Spinal cord (tissue), 10 donors: ENCODE measurements around the gene SH2D7. TPM values are rescaled to one million over a fixed set of nuclear protein-coding genes. Genes with fewer than 3 reads are reported as not detected.

Source experiments
- DNase-seq, 6 donors: peaks; one replicate each; pipeline versions ENCODE4 v3.0.0 to v3.0.0-alpha.2; 2013 to 2015; ENCODE audit warnings: low spot score in 6 of 6, low read depth in 4 of 6
- H3K27ac ChIP-seq: one replicate; pipeline ENCODE4 v1.5.1; 2013; ENCODE audit warnings: low read depth, low read length, control low read depth
- H3K27me3 ChIP-seq: one replicate; pipeline ENCODE4 v1.6.1; 2013; ENCODE audit warnings: low read length; ENCODE audit not compliant: control insufficient read depth, insufficient read depth
- H3K36me3 ChIP-seq: one replicate; pipeline ENCODE4 v1.6.1; 2013; ENCODE audit warnings: low read length; ENCODE audit not compliant: control insufficient read depth, insufficient read depth
- H3K4me1 ChIP-seq: one replicate; pipeline ENCODE4 v1.6.1; 2013; ENCODE audit warnings: low read length; ENCODE audit not compliant: control insufficient read depth, insufficient read depth
- H3K4me3 ChIP-seq: one replicate; pipeline ENCODE4 v1.5.1; 2013; ENCODE audit warnings: low read depth, low read length, control low read depth
- H3K9me3 ChIP-seq: one replicate; pipeline ENCODE4 v1.6.1; 2013; ENCODE audit warnings: low read length; ENCODE audit not compliant: control insufficient read depth, insufficient read depth
- WGBS: methylation state at CpG from one replicate; pipeline ENCODE4 v1.1.5; 2013; ENCODE audit warnings: missing lambda C conversion rate; ENCODE audit not compliant: insufficient coverage; 5-methylcytosine and 5-hydroxymethylcytosine counted together
- polyA plus RNA-seq, 2 donors: library from polyadenylated mRNA; unstranded; fragments of 120-200 nt; gene quantifications; one replicate each; pipeline ENCODE4 v1.2.1, GENCODE V29; 2013; ENCODE audit not compliant: insufficient read length in 2 of 2
- total RNA-seq, 2 donors: library from RNA; depleted of rRNA in 1 of 2; stranded (reverse); fragments of 120-200 nt in 1 of 2; fragments of >200 nt in 1 of 2; gene quantifications; one replicate each; pipeline versions ENCODE4 v1.2.3 to v1.2.4, GENCODE V29; 2013 to 2014
- donor health status: healthy.

The SH2D7 gene
- total and polyA plus RNA-seq, 4 donors: 0.92 to 1.9 TPM; not detected in 2

GRCh38 chr15:78077053-78077870 lies 15.1 kb upstream of the SH2D7 start, which contains the start of gene TBC1D2B:
Gene TBC1D2B, minus strand, starts transcription at chr15:78077711. Its CDS starts 59 bp downstream, at chr15:78077652.
- H3K27ac ChIP-seq: peak within 1 kb of the TSS; percentile 87
- peaks cover 29% of the 10 kb centered on the region for H3K4me1 ChIP-seq
- H3K9me3 ChIP-seq: no peaks in the 10 kb centered on the region
- peak in 3 of 6 donors; percentile 63 to 89 (median 88) for DNase-seq
- no peaks in the 10 kb centered on the region for H3K27me3 ChIP-seq
- WGBS: under 1% methylated on average over 97 of the region's 104 CpGs
- H3K36me3 ChIP-seq: no peaks in the 10 kb centered on the region
- peak within 1 kb of the TSS; percentile 71 for H3K4me3 ChIP-seq

DNA sequence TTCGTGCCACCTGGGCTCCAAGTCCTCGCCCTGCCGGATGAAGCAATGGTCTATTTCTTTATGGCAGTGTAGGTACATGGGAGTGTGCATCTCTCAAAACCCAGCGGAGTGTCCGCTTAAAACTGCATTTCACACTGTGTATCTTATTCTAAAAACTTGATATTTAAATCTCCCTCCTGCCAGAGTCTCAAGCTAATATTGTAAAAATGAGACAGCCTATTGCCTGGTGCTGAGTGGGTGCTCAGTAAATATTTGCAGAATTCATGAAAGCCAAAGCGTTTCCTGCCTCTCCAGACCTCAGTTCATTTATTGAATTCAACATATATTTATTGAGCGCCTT lies 14.5 kb upstream of the SH2D7 start:
- WGBS: 0% methylated on average over 1 of the region's 7 CpGs
- no peak for DNase-seq
- peaks cover 26% of the 10 kb centered on the region for H3K4me1 ChIP-seq
- H3K27me3 ChIP-seq: no peaks in the 10 kb centered on the region
- peak overlapping the region; percentile 28 for H3K4me3 ChIP-seq
- no peaks in the 10 kb centered on the region for H3K9me3 ChIP-seq
- H3K36me3 ChIP-seq: no peaks in the 10 kb centered on the region
- H3K27ac ChIP-seq: no peak overlapping the region

DNA sequence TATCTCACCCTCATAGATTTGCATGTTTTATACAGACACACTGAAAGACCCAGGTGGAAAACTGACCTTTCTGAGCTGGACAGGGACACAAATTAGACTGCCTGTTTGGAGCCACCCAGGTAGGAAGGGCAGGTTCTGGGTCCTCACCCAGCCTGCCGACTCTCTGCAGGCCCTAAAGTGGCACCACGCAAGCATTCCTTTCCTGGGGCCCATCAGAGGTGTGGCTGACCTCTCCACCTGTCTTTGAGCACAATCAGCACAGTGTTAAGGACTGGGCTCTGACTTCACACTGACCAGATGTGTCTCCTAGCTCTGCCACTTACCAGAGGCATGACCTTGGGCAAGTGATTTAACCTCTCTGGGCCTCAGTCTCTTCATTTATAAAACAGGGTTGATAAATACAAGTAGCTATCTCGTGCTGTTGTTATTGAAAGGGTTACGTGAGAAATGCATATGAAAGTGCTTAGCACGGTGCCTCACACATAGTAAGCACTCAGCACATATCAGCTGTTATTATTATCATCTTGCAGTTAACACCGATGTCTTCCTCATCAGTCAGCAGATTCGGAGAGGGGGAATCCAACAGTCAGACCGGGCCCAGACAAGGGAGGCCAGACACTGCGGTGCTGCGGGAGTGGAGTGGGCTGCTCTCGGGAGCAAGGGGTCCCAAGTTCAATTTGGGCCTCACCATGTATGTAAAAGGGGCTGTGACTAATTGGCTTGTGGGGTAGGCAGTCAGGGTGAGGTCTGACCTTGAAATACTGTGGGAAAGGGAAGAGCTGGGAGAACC lies 12.9 kb upstream of the SH2D7 start:
- Histone ChIP-seq H3K27ac (no peak overlapping the region), H3K4me3 (no peak overlapping the region), H3K27me3 (no peaks in the 10 kb centered on the region), H3K36me3 (no peaks in the 10 kb centered on the region), H3K9me3 (no peaks in the 10 kb centered on the region), H3K4me1 (peaks cover 37% of the 10 kb centered on the region)
- DNase-seq: no peak
- WGBS: 95% methylated on average over 8 of the region's 11 CpGs

GRCh38 chr15:78080088-78080460 lies 12.3 kb upstream of the SH2D7 start:
- Histone ChIP-seq H3K4me1 (peaks cover 38% of the 10 kb centered on the region), H3K27ac (no peak overlapping the region), H3K27me3 (no peaks in the 10 kb centered on the region), H3K9me3 (no peaks in the 10 kb centered on the region), H3K4me3 (no peak overlapping the region), H3K36me3 (no peaks in the 10 kb centered on the region)
- 90% methylated on average over 6 of the region's 8 CpGs for WGBS
- DNase-seq: no peak

DNA sequence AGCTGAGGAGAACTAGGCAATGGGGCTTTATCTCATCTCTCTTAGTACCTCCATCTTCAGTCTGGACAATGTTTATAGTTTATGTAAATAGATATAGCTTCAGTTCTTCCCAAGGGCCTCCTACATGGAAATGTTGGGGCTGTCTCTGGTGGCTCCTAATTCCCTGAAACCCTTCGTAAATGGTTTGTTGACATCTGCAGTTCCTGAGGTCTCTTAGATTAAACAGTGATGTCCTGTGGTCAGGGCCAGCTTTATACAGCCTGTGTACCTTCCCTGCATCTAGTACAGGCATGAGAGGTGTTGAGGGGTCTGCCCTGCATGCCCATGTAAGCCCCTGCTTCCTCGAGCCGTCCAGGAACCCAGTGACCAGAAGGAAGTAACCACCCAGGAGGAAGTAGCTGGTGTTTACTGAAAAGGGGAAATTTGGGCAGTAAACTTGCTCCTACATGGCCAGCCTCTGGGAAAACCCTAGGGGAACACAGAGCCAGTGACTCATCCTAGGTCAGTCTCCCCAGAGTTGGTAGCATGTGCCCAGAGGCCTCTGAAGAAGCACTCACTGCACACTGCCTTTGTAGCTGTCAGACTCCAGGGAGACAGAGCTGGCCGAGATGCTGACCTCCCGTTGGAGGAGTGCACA lies 10.1 kb upstream of the SH2D7 start:
- H3K4me3 ChIP-seq: no peak overlapping the region
- H3K36me3 ChIP-seq: no peaks in the 10 kb centered on the region
- no peaks in the 10 kb centered on the region for H3K9me3 ChIP-seq
- WGBS: 86% methylated on average over 5 of the region's 5 CpGs
- no peaks in the 10 kb centered on the region for H3K27me3 ChIP-seq
- no peak overlapping the region for H3K27ac ChIP-seq
- peaks cover 18% of the 10 kb centered on the region for H3K4me1 ChIP-seq
- no peak for DNase-seq

DNA sequence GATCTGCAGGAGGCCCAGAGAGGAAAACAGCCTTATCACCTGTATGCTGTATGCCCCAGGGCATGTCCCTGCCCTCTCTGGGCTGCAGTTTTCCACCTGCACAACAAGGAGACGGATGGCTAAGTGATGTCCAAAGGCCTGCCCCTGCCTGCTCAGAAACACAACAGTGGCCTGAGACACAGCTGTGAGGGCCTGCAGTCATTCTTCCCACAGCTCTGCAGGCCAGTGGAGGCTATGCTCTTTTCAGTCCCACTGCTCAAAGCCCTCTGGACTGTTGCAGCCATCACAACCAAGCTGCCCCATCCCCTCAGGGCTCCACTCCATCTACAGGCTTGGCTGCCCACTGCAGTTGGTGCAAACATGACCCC lies 9.6 kb upstream of the SH2D7 start:
- no peak overlapping the region for H3K27ac ChIP-seq

DNA sequence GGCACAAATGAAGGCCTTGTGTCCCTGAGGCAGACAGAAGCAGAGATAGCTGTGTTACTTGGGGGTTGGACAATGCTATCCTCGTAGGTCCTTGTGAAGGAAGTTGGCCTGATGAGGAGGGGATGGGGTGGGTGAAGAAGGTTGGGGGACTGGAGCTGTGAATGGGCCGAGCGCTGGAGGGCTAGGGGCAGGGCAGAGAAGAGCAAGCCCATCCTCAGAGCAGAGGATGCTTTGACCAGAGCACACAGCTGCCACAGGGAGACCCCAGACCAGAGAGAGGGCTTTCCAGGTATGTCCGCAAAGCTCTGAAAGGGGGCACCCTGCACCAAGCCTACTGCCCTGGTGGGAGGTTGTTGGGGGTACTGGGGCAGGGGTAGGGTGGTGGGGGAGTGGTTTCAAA lies 9.2 kb upstream of the SH2D7 start:
- Histone ChIP-seq H3K9me3 (no peaks in the 10 kb centered on the region), H3K36me3 (no peaks in the 10 kb centered on the region), H3K27ac (no peak overlapping the region), H3K4me3 (no peak overlapping the region), H3K27me3 (no peaks in the 10 kb centered on the region), H3K4me1 (peaks cover 18% of the 10 kb centered on the region)
- 91% methylated on average over 4 of the region's 4 CpGs for WGBS
- no peak for DNase-seq

More for the DNA sequence above, 9.6 kb upstream of the SH2D7 start:
- Histone ChIP-seq H3K4me3 (no peak overlapping the region), H3K4me1 (peaks cover 18% of the 10 kb centered on the region), H3K36me3 (no peaks in the 10 kb centered on the region), H3K9me3 (no peaks in the 10 kb centered on the region), H3K27me3 (no peaks in the 10 kb centered on the region)
- 92% methylated on average over 1 of the region's 1 CpG for WGBS
- no peak for DNase-seq

GRCh38 chr15:78083687-78084448 lies 8.5 kb upstream of the SH2D7 start:
- H3K27ac ChIP-seq: no peak overlapping the region
- H3K36me3 ChIP-seq: no peaks in the 10 kb centered on the region
- peak in 2 of 6 donors; percentile 24 to 88 for DNase-seq
- WGBS: 78% methylated on average over 4 of the region's 6 CpGs
- peaks cover 18% of the 10 kb centered on the region for H3K4me1 ChIP-seq
- H3K27me3 ChIP-seq: no peaks in the 10 kb centered on the region
- H3K9me3 ChIP-seq: no peaks in the 10 kb centered on the region
- H3K4me3 ChIP-seq: no peak overlapping the region

- Histone ChIP-seq H3K27ac (no peak overlapping the region), H3K27me3 (no peaks in the 10 kb centered on the region), H3K4me1 (peaks cover 18% of the 10 kb centered on the region), H3K4me3 (no peak overlapping the region), H3K9me3 (no peaks in the 10 kb centered on the region), H3K36me3 (no peaks in the 10 kb centered on the region)
- DNase-seq: no peak
- WGBS: 51% methylated on average over 4 of the region's 5 CpGs
These were observed 8.0 kb upstream of the SH2D7 start for GRCh38 chr15:78084449-78084750.
